Stimulated activated CD8-positive, alpha-beta memory T cell treated with anti-CD3 and anti-CD28 coated beads, Interleukin-12 subunit alpha, Interleukin-12 subunit beta, amount 100 ng/mL, for 1 hour (primary cell): Measurements from ENCODE around the gene GMEB2.
"Not testable (repeated sequence)": the region's sequence is repeated elsewhere in the genome, so short reads cannot be mapped to it uniquely, and the experiment has no call there.

Experiments used
- DNase-seq: peaks from one replicate; pipeline ENCODE4 v3.0.0-alpha.2; 2020; ENCODE audit warnings: low read depth

GMEB2 gene

DNA sequence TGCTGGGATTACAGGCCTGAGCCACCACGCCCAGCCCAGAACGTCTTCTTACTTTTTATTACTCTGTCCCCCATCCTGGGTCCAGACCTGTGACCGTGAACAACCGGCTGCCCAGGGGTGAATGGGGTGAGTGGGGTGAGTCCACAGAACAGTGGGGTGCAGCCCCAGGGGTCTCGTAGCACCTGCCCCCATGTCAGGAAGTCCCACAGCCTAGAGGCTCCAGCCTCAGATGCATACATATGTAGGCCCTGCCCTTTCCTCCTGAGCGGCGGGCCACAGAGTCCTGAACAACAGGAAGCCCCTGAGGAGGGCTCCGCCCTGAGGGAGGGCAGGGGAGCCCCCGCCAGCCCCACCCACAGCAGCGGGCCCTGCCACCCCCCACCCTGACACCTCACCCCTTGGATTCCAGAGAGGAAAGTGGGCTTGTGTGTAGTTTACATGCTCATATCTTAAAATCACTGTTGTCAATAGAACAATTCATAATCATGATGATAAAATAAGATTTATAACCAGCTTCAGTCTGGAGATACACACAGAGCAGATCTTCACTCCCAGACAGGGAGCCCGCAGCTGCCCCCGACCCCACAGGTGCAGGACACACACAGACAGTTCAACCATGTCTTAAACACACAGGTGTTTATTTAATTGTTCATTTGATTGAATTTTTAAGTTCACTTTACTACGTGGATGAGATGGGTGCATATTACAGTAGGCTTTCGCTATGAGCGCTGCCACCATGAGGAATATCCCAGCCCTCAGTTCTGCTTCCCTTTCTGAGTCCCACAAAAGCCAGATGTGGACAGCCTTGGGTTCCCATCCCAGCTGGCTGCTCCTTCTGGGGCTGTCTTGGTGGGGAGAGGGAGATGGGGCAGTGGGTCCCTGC lies 12.4 kb upstream of the GMEB2 start:
- peak; percentile 56 for DNase-seq

DNA sequence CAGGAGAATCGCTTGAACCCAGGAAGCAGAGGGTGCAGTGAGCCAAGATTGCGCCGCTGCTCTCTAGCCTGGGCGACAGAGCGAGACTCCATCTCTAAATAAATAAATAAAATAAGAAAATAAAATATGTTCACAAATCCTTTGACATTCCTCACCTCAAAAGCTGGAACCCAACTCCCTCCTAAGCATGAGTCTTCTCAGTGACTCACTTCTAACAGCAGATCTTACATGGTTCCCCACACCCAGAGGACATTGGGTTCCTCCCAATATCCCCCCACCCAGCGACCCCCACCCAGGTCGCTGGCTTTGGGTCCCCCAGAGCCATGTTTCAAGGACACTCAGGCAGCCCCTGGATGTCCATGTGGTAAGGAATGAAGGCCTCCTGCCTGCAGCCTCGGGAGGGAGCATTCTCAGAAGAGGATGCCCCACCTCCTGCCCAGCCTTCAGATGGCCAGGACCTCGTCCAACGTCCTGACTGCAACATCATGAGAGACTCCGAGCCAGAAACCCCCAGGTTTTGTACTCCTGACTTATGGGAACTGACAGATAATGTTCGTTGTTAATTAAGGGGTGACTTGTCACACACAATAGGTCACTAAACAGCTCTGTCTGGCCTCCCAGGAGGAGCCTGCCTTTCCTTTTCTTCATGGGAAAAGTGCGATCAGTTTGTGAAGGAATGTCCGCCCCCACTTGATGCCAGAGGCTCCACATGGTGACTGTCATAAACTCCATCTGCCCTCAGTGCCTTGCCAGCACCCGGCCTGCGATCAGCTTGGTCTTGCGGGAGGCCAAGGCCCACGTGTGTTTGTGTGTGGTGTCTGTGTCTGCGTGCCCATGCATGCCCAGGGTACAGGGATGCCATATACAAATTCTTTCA lies 10.1 kb upstream of the GMEB2 start:
- DNase-seq = no peak

DNA sequence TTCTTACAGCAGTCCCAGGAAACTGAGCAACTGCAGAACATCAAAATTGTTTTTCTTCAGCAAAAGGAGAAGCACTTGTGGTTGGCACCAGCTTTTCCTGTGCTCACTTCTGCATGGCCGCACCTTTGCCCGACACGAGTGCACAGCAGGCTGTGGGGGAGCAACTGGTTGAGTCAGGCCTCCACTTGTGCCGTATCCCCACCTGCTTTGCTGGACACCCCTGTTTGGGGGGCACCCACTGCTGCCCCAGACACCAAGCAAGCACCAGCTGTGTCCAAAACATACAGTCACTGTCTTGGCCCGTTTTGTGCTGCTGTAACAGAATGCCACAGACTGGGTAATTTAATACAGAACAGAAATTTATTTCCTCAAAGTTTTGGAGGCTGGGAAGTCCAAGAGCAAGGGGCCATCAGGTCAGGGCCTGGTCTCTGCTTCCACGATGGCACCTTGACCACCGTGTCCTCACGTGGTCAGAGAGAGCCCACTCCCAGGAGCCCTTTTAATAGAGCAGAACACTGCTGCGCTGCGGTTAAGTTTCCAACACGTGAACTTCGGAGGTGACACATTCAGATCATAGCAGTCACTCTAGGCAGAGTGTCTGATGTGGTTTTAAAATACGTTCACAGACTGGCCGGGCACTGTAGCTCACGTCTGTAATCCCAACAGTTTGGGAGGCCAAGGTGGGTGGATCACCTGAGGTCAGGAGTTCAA lies 8.7 kb upstream of the GMEB2 start:
- peak; percentile 65 for DNase-seq

DNA sequence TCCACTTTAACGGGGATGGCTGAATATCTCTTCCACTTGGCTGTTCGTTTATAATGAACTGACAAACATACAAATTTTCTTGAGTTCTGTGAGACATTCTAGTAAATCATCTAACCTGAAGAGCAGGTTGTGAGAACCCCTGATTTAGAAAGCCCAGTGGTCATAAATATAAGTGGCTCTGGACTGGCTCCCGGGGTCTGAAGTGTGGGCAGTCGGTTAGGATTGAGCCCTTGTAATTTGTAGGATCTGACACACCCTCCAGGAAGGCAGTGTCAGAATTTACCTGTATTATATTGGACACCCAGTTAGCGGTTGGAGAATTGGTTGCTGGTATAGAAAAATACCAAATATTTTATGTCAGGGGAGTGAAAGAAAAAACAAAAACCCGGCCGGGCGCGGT lies 6.8 kb upstream of the GMEB2 start:
- no peak for DNase-seq

DNA sequence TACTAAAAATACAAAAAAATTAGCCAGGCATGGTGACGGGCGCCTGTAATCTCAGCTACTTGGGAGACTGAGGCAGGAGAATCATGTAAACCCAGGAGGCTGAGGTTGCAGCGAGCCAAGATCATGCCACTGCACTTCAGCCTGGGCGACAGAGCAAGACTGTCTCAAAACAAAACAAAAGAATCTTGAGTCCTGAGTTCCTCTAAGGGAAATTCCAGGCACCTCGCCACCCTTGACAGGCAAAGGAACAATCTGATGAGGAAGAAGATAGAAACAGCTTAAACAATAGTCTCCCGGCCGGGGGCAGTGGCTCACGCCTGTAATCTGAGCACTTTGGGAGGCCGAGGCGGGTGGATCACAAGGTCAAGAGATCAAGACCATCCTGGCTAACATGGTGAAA lies 4.5 kb upstream of the GMEB2 start:
- DNase-seq = not testable (repeated sequence)

DNA sequence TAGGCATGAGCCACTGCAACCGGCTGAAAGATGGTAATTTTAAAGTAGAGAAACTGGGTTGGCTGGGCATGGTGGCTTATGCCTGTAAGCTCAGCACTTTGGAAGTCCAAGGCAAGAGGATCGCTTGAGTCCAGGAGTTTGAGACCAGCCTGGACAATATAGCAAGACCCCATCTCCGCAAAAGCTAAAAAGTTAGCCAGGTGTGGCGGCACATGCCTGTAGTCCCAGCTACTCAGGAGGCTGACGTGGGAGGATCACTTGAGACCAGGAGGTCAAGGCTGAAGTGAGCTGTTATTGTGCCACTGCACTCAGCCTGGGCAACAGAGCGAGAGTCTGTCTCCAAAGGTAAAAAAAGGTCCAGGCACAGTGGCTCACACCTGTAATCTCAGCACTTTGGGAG lies 4.1 kb upstream of the GMEB2 start:
- DNase-seq = not testable (repeated sequence)

DNA sequence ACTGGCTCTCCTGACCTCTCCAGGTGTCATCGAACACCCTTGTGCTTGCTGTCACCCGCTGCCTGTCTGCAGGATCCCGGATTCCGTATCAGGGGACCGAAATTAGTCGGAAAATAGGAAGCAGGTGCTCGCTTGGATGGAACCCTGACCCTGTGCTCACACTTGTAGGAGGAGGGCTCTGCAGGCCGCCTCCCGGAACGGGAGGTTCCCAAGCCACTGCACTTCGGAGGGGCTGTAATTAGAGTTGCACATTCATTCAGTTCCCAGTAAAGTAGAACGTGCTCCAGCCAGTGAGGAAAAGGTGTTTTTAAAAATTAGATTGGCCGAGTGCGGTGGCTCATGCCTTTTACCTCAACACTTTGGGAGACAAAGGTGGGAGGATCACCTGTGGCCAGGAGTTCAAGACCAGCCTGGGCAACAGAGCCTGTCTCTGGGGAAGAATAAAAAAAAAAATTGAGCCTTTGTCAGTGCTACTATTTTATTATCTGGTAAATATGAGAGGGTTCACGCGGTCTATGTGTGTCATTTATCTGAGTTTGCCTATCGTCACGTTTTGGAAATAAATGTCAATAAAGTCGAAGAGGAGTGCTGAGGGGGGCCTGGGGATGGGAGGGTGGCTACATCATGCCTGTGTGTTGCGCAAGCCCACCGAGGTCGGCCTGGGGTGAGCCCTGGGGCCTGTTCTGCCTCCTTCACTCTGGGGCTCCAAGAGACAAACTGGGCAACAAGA lies 1.5 kb upstream of the GMEB2 start:
- DNase-seq = no peak

DNA sequence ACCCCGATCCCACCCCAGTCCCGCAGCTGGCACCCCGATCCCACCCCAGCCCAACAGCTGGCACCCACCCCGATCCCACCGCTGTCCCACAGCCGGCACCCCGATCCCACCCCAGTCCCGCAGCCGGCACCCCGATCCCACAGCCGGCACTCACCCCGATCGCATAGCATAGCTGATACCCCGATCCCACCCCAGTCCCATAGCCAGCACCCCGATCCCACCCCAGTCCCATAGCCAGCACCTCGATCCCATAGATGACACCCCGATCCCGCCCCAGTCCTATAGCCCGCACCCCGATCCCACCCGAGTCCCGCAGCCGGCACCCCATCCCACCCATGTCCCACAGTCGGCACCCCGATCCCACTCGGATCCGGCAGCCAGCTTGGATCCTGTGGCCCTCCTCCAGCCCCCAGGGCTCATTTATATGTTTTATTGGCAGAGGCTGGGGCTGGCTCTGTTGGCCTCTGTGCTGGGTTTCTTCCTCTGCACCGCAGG lies 897 bp upstream of the GMEB2 start:
- DNase-seq = no peak

DNA sequence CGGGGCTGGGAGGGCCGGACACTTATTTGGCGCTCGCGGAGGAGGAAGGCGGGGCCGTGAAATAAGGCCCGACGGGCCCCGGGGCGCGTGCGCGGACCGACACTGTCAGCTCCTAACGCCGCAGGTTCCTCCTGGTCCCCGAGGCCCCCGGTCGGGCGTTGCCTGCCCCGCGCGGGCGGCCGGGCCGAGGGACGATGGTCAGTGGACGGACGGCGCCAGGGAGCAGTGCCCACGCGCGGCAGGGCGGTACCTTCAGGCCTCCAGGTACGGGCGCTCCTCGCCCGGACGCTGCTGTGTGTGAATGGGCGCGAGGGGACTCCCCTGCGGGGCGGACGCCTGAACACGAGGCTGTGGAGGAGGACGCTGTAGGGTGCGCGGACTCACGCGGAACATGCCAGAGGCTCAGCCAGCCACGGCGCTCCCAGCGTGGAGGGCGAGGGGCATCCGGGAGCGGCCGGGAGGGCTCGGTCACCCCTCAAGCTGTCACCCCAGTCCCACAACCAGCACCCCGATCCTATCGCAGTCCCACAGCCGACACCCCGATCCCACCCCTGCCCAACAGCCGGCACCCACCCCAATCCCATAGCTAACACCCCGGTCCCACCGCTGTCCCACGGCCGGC lies 339 bp upstream of the GMEB2 start:
- DNase-seq = peak; percentile 90

DNA sequence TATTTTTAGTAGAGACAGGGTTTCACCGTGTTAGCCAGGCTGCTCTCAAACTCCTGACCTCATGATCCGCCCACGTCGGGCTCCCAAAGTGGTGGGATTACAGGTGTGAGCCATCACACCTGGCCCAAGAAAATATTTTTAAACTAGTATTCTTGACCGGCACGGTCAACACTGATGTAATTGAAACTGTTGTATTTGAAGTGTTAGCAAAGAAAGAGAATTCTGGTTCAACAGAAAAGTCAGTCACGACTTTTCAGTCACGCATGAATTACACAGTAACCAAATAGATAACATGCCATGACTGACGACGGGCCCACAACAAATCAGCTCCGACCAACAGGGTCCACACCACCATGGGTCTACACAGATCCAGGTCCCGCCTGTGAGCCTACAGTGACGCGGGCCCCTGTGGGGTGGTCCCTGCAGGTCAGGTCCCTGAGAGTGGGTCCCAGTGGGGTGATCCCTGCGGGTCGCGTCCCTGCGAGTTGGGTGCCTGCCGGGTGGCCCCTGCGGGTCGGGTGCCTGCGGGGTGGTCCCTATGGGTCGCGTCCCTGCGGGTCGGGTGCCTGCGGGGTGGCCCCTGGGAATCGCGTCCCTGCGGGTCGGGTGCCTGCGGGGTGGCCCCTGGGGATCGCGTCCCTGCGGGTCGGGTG lies 1.0 kb downstream of the GMEB2 start:
- no peak for DNase-seq

DNA sequence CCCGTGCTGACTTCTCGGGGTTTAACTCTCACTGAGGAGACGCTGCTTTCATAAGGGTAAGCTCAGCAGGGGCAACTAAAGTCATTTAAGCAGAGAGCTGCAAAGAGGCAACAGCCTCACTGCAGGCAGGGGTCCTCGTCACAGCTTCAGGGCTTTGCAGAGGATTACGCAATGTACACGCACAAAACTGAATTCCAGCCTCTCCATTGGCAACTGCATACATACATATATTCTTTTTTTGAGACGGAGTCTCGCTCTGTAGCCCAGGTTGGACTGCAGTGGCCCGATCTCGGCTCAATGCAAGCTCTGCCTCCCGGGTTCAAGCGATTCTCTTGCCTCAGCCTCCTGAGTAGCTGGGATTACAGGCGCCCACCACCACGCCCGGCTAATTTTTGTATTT lies 2.4 kb downstream of the GMEB2 start:
- DNase-seq = no peak

DNA sequence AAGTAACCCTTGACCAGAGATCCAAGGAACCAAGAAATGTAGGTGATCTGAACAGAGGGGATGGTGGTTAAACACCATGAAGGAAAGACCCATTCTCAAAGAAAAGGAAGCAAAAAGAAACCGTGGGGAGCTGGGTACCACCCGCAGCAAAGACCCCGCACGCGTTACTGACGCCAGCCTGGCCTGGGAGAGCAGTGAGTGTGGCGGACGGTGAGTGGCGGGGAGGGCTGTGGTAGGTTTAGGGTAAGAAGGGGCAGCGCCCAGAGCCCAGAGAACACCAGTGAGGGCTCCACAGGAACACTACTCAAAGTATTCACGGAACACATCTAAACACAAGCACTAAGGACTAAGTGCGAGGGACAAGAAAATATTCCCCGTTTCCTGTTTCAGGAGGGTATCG lies 4.2 kb downstream of the GMEB2 start:
- no peak for DNase-seq

DNA sequence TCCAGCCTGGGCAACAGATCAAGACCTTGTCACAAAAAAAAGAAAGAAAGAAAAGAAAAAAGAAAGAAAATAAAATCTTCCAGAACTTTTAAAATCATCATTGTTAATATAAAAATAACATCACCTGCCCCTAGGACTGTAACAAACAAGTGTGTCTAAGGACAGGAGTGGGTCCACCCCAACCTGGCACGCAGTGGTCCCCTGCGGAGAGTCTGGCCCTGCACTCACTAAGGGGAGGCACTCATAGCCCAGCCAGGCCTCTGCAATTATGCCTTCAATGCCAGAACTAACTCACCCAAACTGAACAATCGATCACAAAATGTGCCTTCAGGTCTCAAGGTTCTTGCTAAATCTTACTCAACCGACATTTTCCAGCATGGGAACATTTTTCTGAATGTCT lies 4.8 kb downstream of the GMEB2 start:
- DNase-seq = no peak

DNA sequence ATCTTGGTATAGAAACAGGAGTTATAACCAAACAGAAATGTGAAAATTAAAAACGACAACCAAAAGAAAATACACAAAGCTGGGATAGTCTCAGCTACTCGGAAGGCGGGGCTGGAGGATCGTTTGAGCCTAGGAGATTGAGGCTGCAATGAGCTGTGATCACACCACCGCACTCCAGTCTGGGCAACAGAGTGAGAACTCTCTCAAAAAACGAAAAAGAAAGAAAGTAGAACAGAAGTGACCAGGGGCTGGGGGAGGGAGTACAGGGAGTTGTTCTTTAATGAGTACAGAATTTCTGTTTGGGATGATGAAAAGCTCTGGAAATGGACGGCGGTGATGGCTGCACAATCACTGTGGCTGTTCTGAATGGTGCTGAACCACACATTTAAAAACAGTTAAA lies 5.9 kb downstream of the GMEB2 start:
- DNase-seq = no peak

DNA sequence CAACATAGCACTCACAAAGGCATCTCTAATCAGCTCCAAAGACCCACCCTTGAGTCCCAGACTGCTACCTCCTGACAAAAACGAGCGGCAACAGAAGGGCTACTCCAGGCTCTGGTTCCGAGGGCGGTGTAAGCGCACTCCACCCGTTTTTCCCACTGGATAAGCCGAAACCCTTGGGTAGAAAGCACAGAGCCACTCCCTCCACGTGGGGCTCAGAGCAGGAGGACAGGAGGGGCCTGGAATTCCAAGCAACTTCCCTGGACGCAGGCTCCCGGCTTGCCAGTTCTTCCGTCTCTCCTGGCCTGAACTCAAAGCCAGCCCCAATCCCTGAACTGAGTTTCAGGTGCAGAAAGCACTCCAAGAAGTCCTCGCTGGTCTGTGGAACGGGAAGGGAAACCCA lies 7.4 kb downstream of the GMEB2 start:
- DNase-seq = no peak

DNA sequence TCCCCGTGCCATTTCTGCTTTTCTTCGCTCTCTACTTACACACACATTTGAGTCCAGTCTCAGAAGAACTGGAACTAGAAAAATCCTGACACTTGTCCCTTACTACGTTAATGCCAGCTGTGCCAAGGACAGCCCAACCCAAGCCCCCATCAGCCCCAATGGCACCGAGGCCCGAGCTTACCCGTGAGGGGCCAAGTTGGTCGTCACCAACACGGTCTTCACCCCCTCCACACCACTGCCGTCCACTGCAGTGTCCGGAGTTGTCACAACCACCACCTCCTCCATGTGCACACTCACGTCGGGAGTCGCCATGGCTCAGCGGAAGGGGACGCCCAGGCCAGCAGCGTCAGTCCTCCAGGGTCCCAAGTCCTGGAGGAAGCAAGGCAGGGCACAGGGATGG lies 7.8 kb downstream of the GMEB2 start:
- no peak for DNase-seq

DNA sequence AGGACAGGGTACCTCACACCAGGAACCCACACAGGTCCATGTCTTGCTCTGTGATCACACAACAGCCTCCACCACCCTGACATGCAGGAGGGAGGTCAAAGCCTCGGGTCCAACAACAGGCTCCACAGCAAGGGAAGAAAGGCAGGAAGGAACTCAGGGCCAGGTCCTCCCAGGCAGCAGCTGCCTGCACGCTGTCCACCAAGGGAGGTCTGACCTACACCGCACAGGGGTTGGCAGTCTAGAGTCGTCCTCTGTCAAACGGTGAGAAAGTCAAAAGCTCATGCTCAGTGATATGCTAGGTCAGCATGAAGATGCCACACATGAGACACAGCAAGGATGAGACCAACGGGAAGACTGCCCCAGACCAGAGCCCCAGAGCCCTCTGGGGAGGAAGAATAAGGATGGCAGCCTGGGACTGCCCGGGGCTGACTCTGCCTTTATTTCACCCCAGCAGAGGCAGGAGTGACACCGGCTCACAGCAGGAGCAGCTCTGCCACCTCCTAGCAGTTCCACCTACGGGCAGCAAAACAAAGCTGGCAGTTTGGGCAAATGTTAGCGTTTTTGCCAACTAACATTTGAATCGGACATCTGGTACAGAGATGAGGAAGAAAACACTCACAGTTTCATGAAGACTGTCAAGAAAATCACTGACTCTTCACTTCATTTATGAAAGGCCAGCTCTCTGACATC lies 8.5 kb downstream of the GMEB2 start:
- no peak for DNase-seq

DNA sequence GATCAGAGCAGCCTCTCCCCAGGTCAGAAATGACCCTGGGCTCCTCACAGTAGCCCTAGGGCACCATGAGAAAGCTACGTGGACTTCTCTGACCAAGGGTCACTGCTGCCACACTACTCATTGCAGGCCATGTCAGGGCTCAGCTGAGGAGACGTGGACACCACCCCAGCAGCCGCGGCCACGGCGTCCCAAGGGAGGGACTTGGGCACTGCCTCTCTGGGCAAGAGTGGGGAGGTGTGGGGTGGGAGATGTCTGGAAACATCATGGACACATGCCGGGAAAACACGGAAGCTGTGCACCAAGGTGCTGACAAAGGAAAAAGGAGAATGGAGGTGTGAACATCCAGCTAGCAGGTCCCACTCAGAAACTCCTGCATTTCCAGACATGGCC lies 9.0 kb downstream of the GMEB2 start:
- no peak for DNase-seq

DNA sequence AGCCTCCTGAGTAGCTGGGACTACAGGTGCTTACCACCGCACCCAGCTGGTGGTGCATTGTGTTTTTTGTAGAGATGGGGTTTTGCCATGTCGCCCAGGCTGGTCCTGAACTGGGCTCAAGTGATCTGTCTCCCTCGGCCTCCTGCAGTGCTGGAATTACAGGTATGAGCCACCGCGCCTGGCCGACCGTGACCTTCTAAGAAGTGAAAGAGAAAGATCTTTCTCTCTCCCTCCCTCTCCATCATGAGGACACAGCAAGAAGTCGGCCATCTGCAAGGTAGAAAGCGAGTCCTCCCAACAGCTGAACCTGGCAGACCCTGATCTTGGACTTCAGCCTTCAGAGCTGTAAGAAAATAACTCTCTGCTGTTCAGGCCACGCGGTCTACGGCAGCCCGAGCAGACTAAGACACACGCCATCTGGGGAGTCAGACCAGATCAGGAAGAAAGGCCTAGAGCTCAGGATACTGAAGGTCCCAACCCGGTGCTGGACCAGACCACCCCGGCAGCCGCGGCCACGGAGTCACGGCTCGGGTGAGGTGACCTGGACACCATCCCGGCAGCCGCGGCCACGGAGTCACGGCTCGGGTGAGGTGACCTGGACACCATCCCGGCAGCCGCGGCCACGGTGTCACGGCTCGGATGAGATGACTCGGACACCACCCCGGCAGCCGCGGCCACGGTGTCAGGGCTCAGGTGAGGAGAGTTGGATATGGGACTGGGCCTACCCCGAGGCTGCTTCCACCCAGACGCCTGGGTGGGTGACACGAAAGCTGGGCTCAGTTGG lies 9.6 kb downstream of the GMEB2 start:
- no peak for DNase-seq
